NOMO-1 treated with DMSO at 0.1 percent for 48 hours (cell line): Measurements from ENCODE around the gene NUP205.

Experiments used
- DNase-seq: peaks from one replicate; lab custom pipeline; 2025; ENCODE audit not compliant: unreplicated experiment; lab: John Stamatoyannopoulos, UW

Gene NUP205

DNA sequence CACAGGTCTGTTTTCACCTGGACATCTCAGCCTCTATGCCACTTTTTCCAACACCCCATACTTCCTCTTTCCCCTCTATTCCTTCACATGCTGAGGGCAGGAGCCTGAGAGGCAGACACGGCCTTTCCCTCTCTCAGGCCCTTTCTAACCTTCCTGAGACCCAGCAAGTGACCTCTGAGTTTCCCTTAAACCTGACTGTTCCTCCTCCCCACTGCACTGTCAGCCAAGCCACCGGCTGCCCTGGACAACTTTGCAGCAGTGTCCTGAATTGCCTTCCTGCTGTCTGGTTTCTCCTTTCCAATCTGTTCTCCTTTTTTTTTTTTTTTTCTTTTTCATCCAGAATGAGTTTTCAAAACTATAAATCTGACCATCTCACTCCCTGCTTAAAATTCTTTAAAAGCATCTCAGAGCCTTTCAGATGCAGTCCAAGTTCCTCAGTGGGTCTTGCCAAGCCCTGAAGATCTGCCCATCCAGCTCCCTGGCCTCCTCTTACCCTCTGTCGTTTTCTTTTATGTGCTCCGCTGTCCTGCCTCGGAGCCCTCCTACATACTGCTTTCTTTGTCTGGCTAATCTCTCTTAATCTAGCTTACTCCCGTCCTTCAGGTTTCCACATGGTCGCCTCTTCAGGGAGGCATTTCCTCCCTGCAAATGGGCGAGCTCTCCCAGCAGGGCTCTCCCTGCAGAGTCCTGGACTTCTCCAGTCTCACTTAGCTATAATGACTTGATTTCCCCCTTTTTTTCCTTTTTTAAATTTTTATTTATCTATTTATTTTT is 139.7 kb downstream of the NUP205 start:
- no peak for DNase-seq
